IMR-90 (cell line): Measurements from ENCODE around the gene MYH13. TPM values are rescaled to one million over a fixed set of nuclear protein-coding genes. Genes with fewer than 3 reads are reported as not detected.

Experiments used
- ATAC-seq: fragments of 200-7000 bp; cut with Tn5 transposase; 2 replicates; pipeline ENCODE4 v1.9.1; 2020; ENCODE audit warnings: low read depth, mild to moderate bottlenecking, moderate library complexity
- BruUV-seq: library from RNA; stranded (reverse); fragments of 400-500 nt; replicated peaks from 2 replicates; lab custom pipeline; 2021; lab: Mats Ljungman, UMichigan
- CTCF ChIA-PET: fragments of 300-600 bp; formaldehyde crosslinking; extraction: SDS; loops from one replicate; lab custom pipeline; 2021; ENCODE audit warnings: antibody characterized with exemption; lab: Yijun Ruan, JAX
- POLR2A ChIA-PET: fragments of 300-600 bp; sonication (Branson Sonifier 250); formaldehyde crosslinking; loops from one replicate; lab custom pipeline; 2022; ENCODE audit warnings: antibody characterized with exemption; ENCODE audit not compliant: unreplicated experiment; lab: Charles Lee
- DNase-seq: peaks from one replicate; pipeline ENCODE4 v3.0.0; 2013
- H2AFZ ChIP-seq: replicated peaks from 2 replicates; pipeline ENCODE3; 2013; ENCODE audit warnings: low read length, mild to moderate bottlenecking; ENCODE audit not compliant: poor library complexity
- H2AK5ac ChIP-seq: 2 replicates; pipeline ENCODE4 v1.6.1; 2013; ENCODE audit warnings: low read depth, low read length, inconsistent platforms
- H2AK9ac ChIP-seq: replicated peaks from 2 replicates; pipeline ENCODE3; 2013; ENCODE audit warnings: mild to moderate bottlenecking, low read depth, low read length, moderate library complexity; ENCODE audit not compliant: poor library complexity
- H2BK120ac ChIP-seq: 2 replicates; pipeline ENCODE4 v1.6.1; 2013; ENCODE audit warnings: low read depth, low read length, inconsistent platforms
- H2BK15ac ChIP-seq: 3 replicates; pipeline ENCODE4 v1.6.1; 2013; ENCODE audit warnings: low read depth, low read length, inconsistent platforms
- H2BK20ac ChIP-seq: 2 replicates; pipeline ENCODE4 v1.6.1; 2013; ENCODE audit warnings: low read depth, mild to moderate bottlenecking, inconsistent platforms, low read length, moderate library complexity
- H2BK5ac ChIP-seq: 2 replicates; pipeline ENCODE4 v1.6.1; 2013; ENCODE audit warnings: mild to moderate bottlenecking, low read depth, low read length, inconsistent platforms; ENCODE audit not compliant: poor library complexity, severe bottlenecking
- H3K14ac ChIP-seq: replicated peaks from 2 replicates; pipeline ENCODE4 v1.6.1; 2013; ENCODE audit warnings: low read depth, low read length, inconsistent platforms
- H3K18ac ChIP-seq: 2 replicates; pipeline ENCODE4 v1.6.1; 2013; ENCODE audit warnings: low read depth, low read length, control low read depth
- H3K23ac ChIP-seq: 2 replicates; pipeline ENCODE4 v1.6.1; 2013; ENCODE audit warnings: low read depth, low read length, inconsistent platforms
- H3K27ac ChIP-seq: 2 replicates; pipeline ENCODE4 v1.5.1; 2013; ENCODE audit warnings: mild to moderate bottlenecking, control low read depth, low read length; ENCODE audit not compliant: insufficient read depth
- H3K27me3 ChIP-seq: 2 replicates; pipeline ENCODE4 v1.6.1; 2013; ENCODE audit warnings: low read length; ENCODE audit not compliant: control insufficient read depth, insufficient read depth
- H3K36me3 ChIP-seq: 2 replicates; pipeline ENCODE4 v1.6.1; 2013; ENCODE audit warnings: low read length, mixed read lengths; ENCODE audit not compliant: control insufficient read depth, insufficient read depth
- H3K4ac ChIP-seq: 2 replicates; pipeline ENCODE4 v1.6.1; 2013; ENCODE audit warnings: low read depth, low read length, inconsistent platforms
- H3K4me1 ChIP-seq: 2 replicates; pipeline ENCODE4 v1.6.1; 2013; ENCODE audit warnings: low read length, mixed read lengths; ENCODE audit not compliant: control insufficient read depth, insufficient read depth
- H3K4me2 ChIP-seq: 2 replicates; pipeline ENCODE4 v1.6.1; 2013; ENCODE audit warnings: low read depth, mild to moderate bottlenecking, control low read depth, low read length, moderate library complexity
- H3K4me3 ChIP-seq: 2 replicates; pipeline ENCODE4 v1.5.1; 2013; ENCODE audit warnings: low read depth, mild to moderate bottlenecking, control low read depth, low read length, moderate library complexity; ENCODE audit not compliant: insufficient read depth
- H3K56ac ChIP-seq: 2 replicates; pipeline ENCODE4 v1.6.1; 2013; ENCODE audit warnings: low read length, inconsistent platforms; ENCODE audit not compliant: insufficient read depth; ENCODE audit errors: extremely low read depth
- H3K79me1 ChIP-seq, 2 experiments: 2 replicates each; pipeline ENCODE4 v1.6.1; 2013; ENCODE audit warnings: low read length in 2 of 2, inconsistent platforms in 1 of 2, low read depth in 1 of 2
- H3K9ac ChIP-seq: 2 replicates; pipeline ENCODE4 v1.6.1; 2013; ENCODE audit warnings: low read depth, low read length, control low read depth
- H3K9me1 ChIP-seq: 2 replicates; pipeline ENCODE4 v1.6.1; 2013; ENCODE audit warnings: low read length, inconsistent platforms; ENCODE audit not compliant: insufficient read depth
- H3K9me3 ChIP-seq: 2 replicates; pipeline ENCODE4 v1.6.1; 2013; ENCODE audit warnings: low read length; ENCODE audit not compliant: control insufficient read depth, insufficient read depth
- H4K20me1 ChIP-seq: 2 replicates; pipeline ENCODE4 v1.6.1; 2013; ENCODE audit warnings: low read length, inconsistent platforms; ENCODE audit not compliant: insufficient read depth
- H4K5ac ChIP-seq: 2 replicates; pipeline ENCODE4 v1.6.1; 2013; ENCODE audit warnings: mild to moderate bottlenecking, low read depth, low read length, control low read depth
- H4K8ac ChIP-seq, 2 experiments: 2 replicates each; pipeline ENCODE4 v1.6.1; 2013; ENCODE audit warnings: low read depth in 2 of 2, low read length in 2 of 2, control low read depth in 1 of 2, inconsistent platforms in 1 of 2
- H4K91ac ChIP-seq: 2 replicates; pipeline ENCODE4 v1.6.1; 2013; ENCODE audit warnings: low read depth, low read length, inconsistent platforms; ENCODE audit not compliant: insufficient read depth
- BHLHE40 ChIP-seq: fragments of 150-350 bp; IDR thresholded peaks from 2 replicates; pipeline ENCODE4 v1.6.1; 2016; ENCODE audit warnings: mild to moderate bottlenecking, low read depth, low read length
- CTCF ChIP-seq: conservative IDR thresholded peaks from 2 replicates; pipeline ENCODE4 v1.5.1; 2012; ENCODE audit warnings: mild to moderate bottlenecking, low read depth, low read length, improper control_type of control experiment
- FOS ChIP-seq: fragments of 150-350 bp; IDR thresholded peaks from 2 replicates; pipeline ENCODE4 v1.6.1; 2016; ENCODE audit warnings: low read depth, low read length
- MAFK ChIP-seq: IDR thresholded peaks from 2 replicates; pipeline ENCODE4 v1.6.1; 2012; ENCODE audit warnings: low read depth, low read length, improper control_type of control experiment
- POLR2A ChIP-seq: IDR thresholded peaks from 2 replicates; pipeline ENCODE4 v1.6.1; 2012; ENCODE audit warnings: mild to moderate bottlenecking, low read depth, low read length
- RAD21 ChIP-seq: IDR thresholded peaks from 2 replicates; pipeline ENCODE4 v1.6.1; 2012; ENCODE audit warnings: low read length, improper control_type of control experiment
- RFX5 ChIP-seq: IDR thresholded peaks from 2 replicates; pipeline ENCODE4 v1.8.0; 2012; ENCODE audit warnings: low read depth, mild to moderate bottlenecking, low read length, moderate library complexity
- USF2 ChIP-seq: fragments of 150-350 bp; IDR thresholded peaks from 2 replicates; pipeline ENCODE4 v1.6.1; 2017; ENCODE audit warnings: mild to moderate bottlenecking, antibody characterized with exemption, low read length, low read depth
- WGBS, 2 experiments: methylation state at CpG; one replicate each; pipeline versions ENCODE4 v1.1.5 to v1.1.7; 2013; ENCODE audit warnings: missing lambda C conversion rate in 2 of 2; ENCODE audit not compliant: insufficient read length in 1 of 2; ENCODE audit errors: extremely low coverage in 2 of 2; 5-methylcytosine and 5-hydroxymethylcytosine counted together
- dilution Hi-C: fragments of 300-500 bp; cut with HindIII; formaldehyde crosslinking; loops from one replicate; pipeline ENCODE4 v1.14.3; 2018; ENCODE audit warnings: low sequenced_read_pairs; ENCODE audit not compliant: unreplicated experiment
- in situ Hi-C: fragments of 300-500 bp; cut with MboI; formaldehyde crosslinking; loops from 3 replicates; pipeline ENCODE4 v1.14.3; 2019; ENCODE audit warnings: low sequenced_read_pairs, inconsistent platforms, mixed read lengths
- intact Hi-C: fragments of 100-400 bp; cut with micrococcal nuclease; formaldehyde crosslinking; loops from 2 replicates; pipeline ENCODE4 v1.10.0; 2022
- polyA plus RNA-seq, 3 experiments: library from polyadenylated mRNA; depleted of rRNA; stranded (reverse); fragments of >200 nt; gene quantifications; 2 replicates each; pipeline ENCODE4 v1.2.3, GENCODE V29; 2012; ENCODE audit warnings: low replicate concordance in 1 of 3
- total RNA-seq: library from RNA; depleted of rRNA; stranded (reverse); fragments of >200 nt; gene quantifications from 2 replicates; pipeline ENCODE4 v1.2.3, GENCODE V29; 2012

MYH13 gene
- total and polyA plus RNA-seq, 2 of the 4 experiments (the other 2 are of a cell fraction) = not detected

- H2BK20ac ChIP-seq = no peak overlapping the region
- no peak for ATAC-seq
- H3K23ac ChIP-seq = no peak overlapping the region
- dilution Hi-C loops (no loop called here), intact Hi-C loops (no loop called here), in situ Hi-C loops (no loop called here)
- H3K9me1 ChIP-seq = no peaks in the 10 kb centered on the region
- no peak overlapping the region for H2BK5ac ChIP-seq
- no peak overlapping the region for H3K4ac ChIP-seq
- DNase-seq = no peak
- POLR2A ChIA-PET = no interaction called here
- H2BK15ac ChIP-seq = no peak overlapping the region
- H3K18ac ChIP-seq = no peak overlapping the region
- no peak overlapping the region for H3K27ac ChIP-seq
- no peaks in the 10 kb centered on the region for H4K20me1 ChIP-seq
- H3K14ac ChIP-seq = no peak overlapping the region
- no peak overlapping the region for H4K8ac ChIP-seq
- H3K9me3 ChIP-seq = no peaks in the 10 kb centered on the region
- no peak overlapping the region for H3K4me3 ChIP-seq
- H3K4me2 ChIP-seq = no peak overlapping the region
- H2AK5ac ChIP-seq = no peak overlapping the region
- peaks cover 1% of the 10 kb centered on the region; the same call in 1 of the 2 replicates for H3K27me3 ChIP-seq
- H3K56ac ChIP-seq = no peak overlapping the region
- no peak overlapping the region for H2AK9ac ChIP-seq
- H4K91ac ChIP-seq = no peak overlapping the region
- H3K9ac ChIP-seq = no peak overlapping the region
- H2BK120ac ChIP-seq = no peak overlapping the region
- WGBS, 2 experiments = no CpG with 5 or more reads among the region's 7 CpGs
- TF ChIP-seq USF2 = no peak
- no peak for TF ChIP-seq RAD21
- TF ChIP-seq CTCF = no peak
- no peak for TF ChIP-seq RFX5
- TF ChIP-seq POLR2A = no peak
- no peak for TF ChIP-seq BHLHE40
- TF ChIP-seq MAFK = no peak
- TF ChIP-seq FOS = no peak
- H3K4me1 ChIP-seq = no peaks in the 10 kb centered on the region
- H3K36me3 ChIP-seq = no peaks in the 10 kb centered on the region
- CTCF ChIA-PET = interaction anchor here (1.7 to 2.2 kb wide), 3 partner anchors 9 to 290 kb away, joined by 3 to 10 read pairs (median 4); no protein-coding TSS in a partner anchor
- H4K5ac ChIP-seq = no peak overlapping the region
- H3K79me1 ChIP-seq = no peaks in the 10 kb centered on the region
- no TSS peak for BruUV-seq
- no peak overlapping the region for H2AFZ ChIP-seq
Observed at GRCh38 chr17:10328206-10328605, 44.6 kb downstream of the MYH13 start.
